ENCODE data around the gene STRADB.
A peak's percentile ranks its signal among the peaks of the same experiment; 100 is the strongest.

STRADB gene

GRCh38 chr2:201447086-201447485, 4.5 kb upstream of the STRADB start:
- no peaks in the 10 kb centered on the region for H3K9me3 ChIP-seq (ENCODE audit: control insufficient read depth, low read length)
- no peak overlapping the region for H2AFZ ChIP-seq
- H3K27me3 ChIP-seq (ENCODE audit: control insufficient read depth, insufficient read depth, low read length), result no peaks in the 10 kb centered on the region
- peaks cover 32% of the 10 kb centered on the region for H3K79me2 ChIP-seq
- H3K4me3 ChIP-seq (ENCODE audit: low read depth, low read length), result no peak overlapping the region
- peaks cover 5% of the 10 kb centered on the region for H3K4me1 ChIP-seq
- H3K9ac ChIP-seq, result no peak overlapping the region
- no peaks in the 10 kb centered on the region for H3K36me3 ChIP-seq (ENCODE audit: control insufficient read depth, insufficient read depth, low read length)
- TF ChIP-seq, protein P1, sequence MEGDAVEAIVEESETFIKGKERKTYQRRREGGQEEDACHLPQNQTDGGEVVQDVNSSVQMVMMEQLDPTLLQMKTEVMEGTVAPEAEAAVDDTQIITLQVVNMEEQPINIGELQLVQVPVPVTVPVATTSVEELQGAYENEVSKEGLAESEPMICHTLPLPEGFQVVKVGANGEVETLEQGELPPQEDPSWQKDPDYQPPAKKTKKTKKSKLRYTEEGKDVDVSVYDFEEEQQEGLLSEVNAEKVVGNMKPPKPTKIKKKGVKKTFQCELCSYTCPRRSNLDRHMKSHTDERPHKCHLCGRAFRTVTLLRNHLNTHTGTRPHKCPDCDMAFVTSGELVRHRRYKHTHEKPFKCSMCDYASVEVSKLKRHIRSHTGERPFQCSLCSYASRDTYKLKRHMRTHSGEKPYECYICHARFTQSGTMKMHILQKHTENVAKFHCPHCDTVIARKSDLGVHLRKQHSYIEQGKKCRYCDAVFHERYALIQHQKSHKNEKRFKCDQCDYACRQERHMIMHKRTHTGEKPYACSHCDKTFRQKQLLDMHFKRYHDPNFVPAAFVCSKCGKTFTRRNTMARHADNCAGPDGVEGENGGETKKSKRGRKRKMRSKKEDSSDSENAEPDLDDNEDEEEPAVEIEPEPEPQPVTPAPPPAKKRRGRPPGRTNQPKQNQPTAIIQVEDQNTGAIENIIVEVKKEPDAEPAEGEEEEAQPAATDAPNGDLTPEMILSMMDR (IDR thresholded peaks at IDR 0.05), result no peak
- H3K4me2 ChIP-seq (ENCODE audit: low read length), result no peak overlapping the region
- no peak overlapping the region for H3K27ac ChIP-seq

GRCh38 chr2:201448061-201448460, 3.5 kb upstream of the STRADB start:
- Histone ChIP-seq H3K27ac (no peak overlapping the region), H3K4me1 (peaks cover 9% of the 10 kb centered on the region), H2AFZ (no peak overlapping the region), H3K79me2 (peaks cover 35% of the 10 kb centered on the region), H3K9me3 (ENCODE audit: control insufficient read depth, low read length) (no peaks in the 10 kb centered on the region), H3K4me2 (ENCODE audit: low read length) (no peak overlapping the region), H3K9ac (no peak overlapping the region), H3K36me3 (ENCODE audit: control insufficient read depth, insufficient read depth, low read length) (no peaks in the 10 kb centered on the region), H3K4me3 (ENCODE audit: low read depth, low read length) (no peak overlapping the region), H3K27me3 (ENCODE audit: control insufficient read depth, insufficient read depth, low read length) (no peaks in the 10 kb centered on the region)
- TF ChIP-seq, protein P1 (IDR thresholded peaks at IDR 0.05), result no peak

- Histone ChIP-seq H2AFZ (no peak overlapping the region), H3K9me3 (ENCODE audit: control insufficient read depth, low read length) (no peaks in the 10 kb centered on the region), H3K27ac (no peak overlapping the region), H3K4me3 (ENCODE audit: low read depth, low read length) (no peak overlapping the region), H3K36me3 (ENCODE audit: control insufficient read depth, insufficient read depth, low read length) (no peaks in the 10 kb centered on the region), H3K27me3 (ENCODE audit: control insufficient read depth, insufficient read depth, low read length) (no peaks in the 10 kb centered on the region), H3K79me2 (peaks cover 31% of the 10 kb centered on the region), H3K9ac (no peak overlapping the region), H3K4me1 (peaks cover 9% of the 10 kb centered on the region), H3K4me2 (ENCODE audit: low read length) (no peak overlapping the region)
- TF ChIP-seq, protein P1 (IDR thresholded peaks at IDR 0.05), result no peak
Measured at GRCh38 chr2:201448701-201449100, 2.8 kb upstream of the STRADB start.

- Histone ChIP-seq H3K4me1 (peaks cover 9% of the 10 kb centered on the region), H3K79me2 (peaks cover 31% of the 10 kb centered on the region), H3K27me3 (ENCODE audit: control insufficient read depth, insufficient read depth, low read length) (no peaks in the 10 kb centered on the region), H3K36me3 (ENCODE audit: control insufficient read depth, insufficient read depth, low read length) (no peaks in the 10 kb centered on the region), H3K27ac (peak overlapping the region; percentile 64), H3K4me3 (ENCODE audit: low read depth, low read length) (peak overlapping the region; percentile 89), H2AFZ (peak overlapping the region; percentile 84), H3K9ac (peak overlapping the region; percentile 21), H3K4me2 (ENCODE audit: low read length) (peak overlapping the region; percentile 62), H3K9me3 (ENCODE audit: control insufficient read depth, low read length) (no peaks in the 10 kb centered on the region)
- TF ChIP-seq, protein P1 (IDR thresholded peaks at IDR 0.05), result no peak
Measured at GRCh38 chr2:201450954-201451291, 617 bp upstream of the STRADB start.

DNA sequence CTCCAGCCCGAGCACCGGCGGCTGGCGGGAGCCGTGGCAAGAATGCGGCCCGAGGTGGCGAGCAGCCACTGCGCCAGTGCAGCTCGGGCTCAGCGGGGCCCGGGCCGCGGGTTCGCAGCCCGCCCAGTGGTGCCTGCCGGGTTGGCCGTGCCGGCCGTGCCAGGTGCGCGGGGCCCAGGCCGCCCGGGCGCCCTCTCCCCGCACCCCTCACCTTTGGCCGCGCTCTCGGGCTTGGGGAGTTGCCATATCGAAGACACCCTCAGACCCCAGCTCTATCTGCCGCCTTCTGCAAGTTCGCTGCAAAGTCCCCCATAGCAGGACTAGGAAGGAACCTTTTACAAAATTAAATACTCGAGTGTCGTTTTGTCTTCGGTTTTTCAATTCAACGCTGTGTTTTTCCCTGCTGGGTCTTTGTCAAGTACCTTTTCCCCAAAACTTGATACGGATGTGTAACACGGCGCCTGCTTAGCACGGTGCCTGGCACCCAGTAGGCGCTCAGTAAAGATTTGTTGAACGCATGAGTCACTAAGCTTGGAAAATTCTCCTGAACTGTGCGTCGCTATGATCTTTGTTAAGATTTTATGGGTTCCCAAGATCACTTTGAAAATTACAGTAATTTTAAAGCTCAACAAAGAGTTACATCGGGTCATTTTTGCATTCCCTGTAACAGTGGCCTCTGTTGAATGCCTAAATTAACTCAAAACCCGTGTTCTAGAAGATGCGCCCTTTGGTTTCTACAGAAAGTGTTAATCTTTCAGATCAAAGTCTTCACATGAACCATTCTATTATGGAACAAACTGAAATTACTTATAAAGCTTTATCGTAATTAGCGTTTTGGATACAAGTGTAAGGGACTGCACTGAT, 750 bp downstream of the STRADB start:
- Histone ChIP-seq H3K27me3 (ENCODE audit: control insufficient read depth, insufficient read depth, low read length) (no peaks in the 10 kb centered on the region), H3K27ac (peak overlapping the region; percentile 64), H3K79me2 (peaks cover 31% of the 10 kb centered on the region), H3K9ac (no peak overlapping the region), H3K4me2 (ENCODE audit: low read length) (peak overlapping the region; percentile 61), H3K36me3 (ENCODE audit: control insufficient read depth, insufficient read depth, low read length) (no peaks in the 10 kb centered on the region), H2AFZ (peak overlapping the region; percentile 84), H3K4me3 (ENCODE audit: low read depth, low read length) (peak overlapping the region; percentile 89), H3K4me1 (peaks cover 9% of the 10 kb centered on the region), H3K9me3 (ENCODE audit: control insufficient read depth, low read length) (no peaks in the 10 kb centered on the region)
- TF ChIP-seq, protein P1 (IDR thresholded peaks at IDR 0.05), result no peak
